OCI-LY3 (cell line): ENCODE measurements around the gene CECR2.

Source experiments
- CTCF ChIP-seq: fragments of 200-600, 300-600 bp; sonication (generic); IDR thresholded peaks from 2 replicates; pipeline ENCODE4 v1.5.1; 2014; ENCODE audit warnings: antibody characterized with exemption, low read length, low read depth
- EZH2phosphoT487 ChIP-seq: fragments of 200-600 bp; shearing (Covaris generic); IDR thresholded peaks from 2 replicates; pipeline ENCODE4 v1.6.1; 2018; ENCODE audit warnings: antibody characterized with exemption, mixed run types, low read depth

DNA sequence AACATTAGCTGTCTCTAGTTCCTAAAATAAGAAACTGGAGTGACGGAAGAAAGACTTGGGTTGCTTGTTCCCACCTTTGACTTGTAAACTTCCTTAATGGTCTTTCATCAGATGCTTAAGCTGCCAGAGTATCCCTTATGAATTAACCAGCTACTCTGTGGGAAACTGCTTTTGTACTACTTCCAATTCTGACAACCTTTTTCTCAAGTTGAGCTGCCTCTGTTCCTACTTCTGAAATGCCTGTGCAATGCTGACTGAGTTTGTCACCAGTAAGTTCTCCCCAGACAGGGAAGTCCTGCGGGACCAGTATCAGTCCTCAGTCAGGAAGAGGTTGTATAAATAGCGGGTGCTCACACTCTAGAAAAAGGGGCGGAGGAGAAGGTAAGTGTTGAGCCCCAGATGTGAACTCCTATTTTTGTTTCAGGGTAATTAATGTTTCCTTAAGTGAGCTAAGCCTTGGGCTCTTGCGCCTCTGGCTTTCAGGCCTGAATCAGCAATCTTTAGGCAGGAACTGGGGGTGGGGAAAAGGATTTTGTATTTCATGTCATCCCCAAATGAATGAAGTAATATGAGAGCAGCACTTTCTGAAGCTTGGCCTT lies 67.2 kb downstream of the CECR2 start:
- no peak for TF ChIP-seq CTCF
- TF ChIP-seq EZH2phosphoT487, result no peak
